ENCODE data around the gene HIC1.

HIC1 gene

GRCh38 chr17:2084766-2085647, 30.1 kb downstream of the HIC1 start:
- no peaks in the 10 kb centered on the region for H3K79me2 ChIP-seq (ENCODE audit: insufficient read depth, low read length)
- no peaks in the 10 kb centered on the region for H3K9me2 ChIP-seq (replicated peaks; ENCODE audit: insufficient read depth, low read length)
- H3K9me3 ChIP-seq (ENCODE audit: insufficient read depth, low read length), result no peaks in the 10 kb centered on the region
- no peak overlapping the region for H3K27ac ChIP-seq (ENCODE audit: low read depth, low read length)
- no peak overlapping the region for H3K4me3 ChIP-seq (ENCODE audit: insufficient read depth, low read length, poor library complexity, severe bottlenecking)
- H3K27me3 ChIP-seq (ENCODE audit: low read length), result no peaks in the 10 kb centered on the region
- TF ChIP-seq CTCF (IDR thresholded peaks at IDR 0.05; ENCODE audit: insufficient read depth, low read length, poor library complexity, severe bottlenecking), result no peak
- no peak for TF ChIP-seq EZH2phosphoT487 (conservative IDR thresholded peaks at IDR 0.05; ENCODE audit: low read length)
- no peaks in the 10 kb centered on the region for H4K20me1 ChIP-seq (ENCODE audit: low read depth, low read length)
- H3K4me2 ChIP-seq (ENCODE audit: low read depth, low read length, poor library complexity, severe bottlenecking), result no peak overlapping the region
- no peaks in the 10 kb centered on the region for H3F3A ChIP-seq (ENCODE audit: insufficient read depth)
- H3K36me3 ChIP-seq (ENCODE audit: low read length), result no peaks in the 10 kb centered on the region
- no peak overlapping the region for H3K9ac ChIP-seq (ENCODE audit: low read length)
- no peak overlapping the region for H2AFZ ChIP-seq (ENCODE audit: low read depth, low read length, severe bottlenecking)

GRCh38 chr17:2085648-2085949, 30.7 kb downstream of the HIC1 start:
- H3K36me3 ChIP-seq (ENCODE audit: low read length), result no peaks in the 10 kb centered on the region
- no peak overlapping the region for H3K4me3 ChIP-seq (ENCODE audit: insufficient read depth, low read length, poor library complexity, severe bottlenecking)
- H3F3A ChIP-seq (ENCODE audit: insufficient read depth), result no peaks in the 10 kb centered on the region
- H2AFZ ChIP-seq (ENCODE audit: low read depth, low read length, severe bottlenecking), result no peak overlapping the region
- H4K20me1 ChIP-seq (ENCODE audit: low read depth, low read length), result no peaks in the 10 kb centered on the region
- H3K27me3 ChIP-seq (ENCODE audit: low read length), result no peaks in the 10 kb centered on the region
- H3K9me3 ChIP-seq (ENCODE audit: insufficient read depth, low read length), result no peaks in the 10 kb centered on the region
- no peak overlapping the region for H3K9ac ChIP-seq (ENCODE audit: low read length)
- H3K9me2 ChIP-seq (replicated peaks; ENCODE audit: insufficient read depth, low read length), result no peaks in the 10 kb centered on the region
- H3K79me2 ChIP-seq (ENCODE audit: insufficient read depth, low read length), result no peaks in the 10 kb centered on the region
- TF ChIP-seq CTCF (IDR thresholded peaks at IDR 0.05; ENCODE audit: insufficient read depth, low read length, poor library complexity, severe bottlenecking), result no peak
- TF ChIP-seq EZH2phosphoT487 (conservative IDR thresholded peaks at IDR 0.05; ENCODE audit: low read length), result no peak
- H3K4me2 ChIP-seq (ENCODE audit: low read depth, low read length, poor library complexity, severe bottlenecking), result no peak overlapping the region
- no peak overlapping the region for H3K27ac ChIP-seq (ENCODE audit: low read depth, low read length)

GRCh38 chr17:2086306-2086705, 31.4 kb downstream of the HIC1 start:
- H2AFZ ChIP-seq (ENCODE audit: low read depth, low read length, severe bottlenecking), result no peak overlapping the region
- H4K20me1 ChIP-seq (ENCODE audit: low read depth, low read length), result no peaks in the 10 kb centered on the region
- H3F3A ChIP-seq (ENCODE audit: insufficient read depth), result no peaks in the 10 kb centered on the region
- H3K9me3 ChIP-seq (ENCODE audit: insufficient read depth, low read length), result no peaks in the 10 kb centered on the region
- no peaks in the 10 kb centered on the region for H3K9me2 ChIP-seq (replicated peaks; ENCODE audit: insufficient read depth, low read length)
- no peaks in the 10 kb centered on the region for H3K27me3 ChIP-seq (ENCODE audit: low read length)
- no peak overlapping the region for H3K27ac ChIP-seq (ENCODE audit: low read depth, low read length)
- no peak overlapping the region for H3K9ac ChIP-seq (ENCODE audit: low read length)
- TF ChIP-seq CTCF (IDR thresholded peaks at IDR 0.05; ENCODE audit: insufficient read depth, low read length, poor library complexity, severe bottlenecking) (no peak), EZH2phosphoT487 (conservative IDR thresholded peaks at IDR 0.05; ENCODE audit: low read length) (no peak)
- no peak overlapping the region for H3K4me3 ChIP-seq (ENCODE audit: insufficient read depth, low read length, poor library complexity, severe bottlenecking)
- no peaks in the 10 kb centered on the region for H3K79me2 ChIP-seq (ENCODE audit: insufficient read depth, low read length)
- H3K36me3 ChIP-seq (ENCODE audit: low read length), result no peaks in the 10 kb centered on the region
- no peak overlapping the region for H3K4me2 ChIP-seq (ENCODE audit: low read depth, low read length, poor library complexity, severe bottlenecking)

All from SU-DHL-6 (cell line).